ELR (cell line): Measurements from ENCODE around the gene TRIM27.
A peak's percentile ranks its signal among the peaks of the same experiment; 100 is the strongest.
"Not testable (repeated sequence)": the region's sequence is repeated elsewhere in the genome, so short reads cannot be mapped to it uniquely, and the experiment has no call there.

Source experiments
- DNase-seq: peaks from one replicate; pipeline ENCODE4 v3.0.0-alpha.2; 2015; ENCODE audit warnings: low read depth

Gene TRIM27

GRCh38 chr6:28941684-28942448 is 18.1 kb upstream of the TRIM27 start:
- DNase-seq: no peak

GRCh38 chr6:28940858-28941683 is 17.3 kb upstream of the TRIM27 start:
- DNase-seq: peak; percentile 89

GRCh38 chr6:28940294-28940857 is 16.6 kb upstream of the TRIM27 start:
- DNase-seq: no peak

DNA sequence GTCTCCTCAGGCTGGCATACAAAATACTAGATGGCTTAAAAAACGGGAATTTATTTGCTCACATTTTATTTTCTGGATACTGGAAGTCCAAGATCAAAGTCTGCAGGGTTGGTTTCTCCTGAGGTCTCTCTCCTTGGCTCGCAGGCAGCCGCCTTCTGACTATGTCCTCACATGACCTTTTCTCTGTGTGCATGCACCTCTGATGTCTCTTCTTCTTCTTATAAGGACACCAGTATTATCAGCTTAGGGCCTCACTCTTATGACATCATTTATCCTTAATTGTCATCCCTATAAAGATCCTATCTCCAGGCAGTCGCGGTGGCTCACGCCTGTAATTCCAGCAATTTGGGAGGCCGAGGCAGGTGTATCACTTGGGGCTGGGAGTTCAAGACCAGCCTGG is 9.3 kb upstream of the TRIM27 start:
- DNase-seq: no peak

DNA sequence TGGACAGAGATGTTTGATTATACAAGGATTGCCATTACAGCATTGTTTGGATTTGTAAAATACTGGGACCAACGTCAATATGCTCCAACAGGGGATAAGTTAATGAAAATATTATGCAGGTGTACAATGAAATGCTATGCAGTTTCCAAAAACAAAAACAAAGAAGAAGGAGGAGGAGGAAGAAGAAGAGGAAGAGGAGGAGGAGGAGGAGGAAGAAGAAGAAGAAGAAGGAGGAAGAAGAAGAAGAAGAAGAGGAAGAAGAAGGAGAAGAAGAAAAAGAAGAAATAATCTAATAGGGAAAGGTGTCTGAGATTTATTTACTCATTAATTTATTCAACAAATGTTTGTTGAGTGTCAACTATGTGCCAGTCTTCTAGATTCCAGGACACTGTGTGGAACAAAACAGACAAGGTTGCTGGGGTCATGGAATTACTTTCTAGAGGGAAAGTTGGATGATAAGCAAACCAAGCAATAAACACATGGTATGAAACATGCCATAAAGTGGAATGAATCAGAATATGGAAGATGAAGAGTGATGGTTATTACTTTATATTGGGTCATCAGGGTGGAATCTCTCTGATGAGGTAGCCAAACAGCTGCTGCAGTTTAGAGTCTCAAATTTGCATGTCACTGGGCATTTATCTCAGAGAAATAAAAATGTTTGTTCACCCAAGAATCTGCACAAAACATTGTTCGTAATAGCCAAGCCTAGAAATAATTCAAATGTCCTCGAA is 6.3 kb upstream of the TRIM27 start:
- no peak for DNase-seq

DNA sequence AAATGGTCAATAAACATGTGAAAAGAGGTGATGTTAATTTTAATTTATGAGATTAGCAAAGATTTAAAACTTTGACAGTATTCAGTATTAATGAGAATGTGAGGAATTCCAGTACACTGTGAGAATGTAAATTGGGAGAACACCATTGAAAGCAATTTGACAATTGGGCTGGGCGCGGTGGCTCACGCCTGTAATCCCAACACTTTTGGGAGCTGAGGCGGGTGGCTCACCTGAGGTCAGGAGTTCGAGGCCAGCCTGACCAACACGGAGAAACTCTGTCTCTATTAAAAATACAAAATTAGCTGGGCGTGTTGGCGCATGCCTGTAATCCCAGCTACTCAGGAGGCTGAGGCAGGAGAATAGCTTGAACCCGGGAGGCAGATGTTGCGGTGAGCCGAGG is 5.6 kb upstream of the TRIM27 start:
- not testable (repeated sequence) for DNase-seq

DNA sequence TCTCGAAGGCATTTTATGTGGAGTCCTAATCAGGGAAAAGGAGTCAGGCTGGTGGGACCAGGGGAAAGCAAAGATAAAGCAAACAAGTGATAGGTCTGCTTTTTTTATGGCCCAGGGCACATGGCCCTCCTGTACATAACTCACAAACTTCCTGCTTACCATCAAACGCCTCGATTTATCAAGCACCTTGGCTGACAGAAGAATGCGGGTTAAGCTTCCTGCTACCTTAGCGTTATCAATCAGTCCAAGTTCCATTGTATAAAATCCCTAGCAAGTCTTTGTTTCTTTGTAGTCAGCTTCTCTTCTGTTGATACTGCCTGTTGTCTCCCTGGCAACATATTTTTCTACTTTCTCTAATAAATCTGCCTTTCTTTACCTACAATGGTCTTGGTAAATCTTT is 4.1 kb upstream of the TRIM27 start:
- DNase-seq: no peak

DNA sequence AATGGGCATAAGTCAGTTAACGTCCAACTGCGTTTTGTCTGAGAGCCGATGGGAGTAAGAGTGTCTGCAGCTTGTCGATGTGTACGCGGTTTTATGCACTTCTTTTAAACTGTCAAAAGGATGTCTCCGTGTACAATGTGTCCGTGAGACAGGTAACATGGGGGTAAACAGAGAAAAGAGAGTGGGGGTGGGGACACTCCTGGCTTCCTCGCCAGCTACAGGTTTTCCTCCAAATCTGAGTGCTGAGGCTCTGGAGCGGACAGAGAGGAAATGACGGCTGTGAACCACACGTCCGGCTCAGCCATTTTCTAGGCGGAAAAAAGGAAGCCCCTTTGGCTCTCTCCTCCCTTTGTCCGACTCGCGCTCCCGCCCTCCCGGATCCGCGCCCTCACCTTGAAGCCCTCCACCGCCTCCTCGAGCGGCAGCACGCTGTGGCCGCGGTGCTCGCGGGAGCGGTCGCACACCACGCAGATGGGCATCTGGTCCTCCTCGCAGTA is 916 bp downstream of the TRIM27 start:
- DNase-seq: peak; percentile 68

DNA sequence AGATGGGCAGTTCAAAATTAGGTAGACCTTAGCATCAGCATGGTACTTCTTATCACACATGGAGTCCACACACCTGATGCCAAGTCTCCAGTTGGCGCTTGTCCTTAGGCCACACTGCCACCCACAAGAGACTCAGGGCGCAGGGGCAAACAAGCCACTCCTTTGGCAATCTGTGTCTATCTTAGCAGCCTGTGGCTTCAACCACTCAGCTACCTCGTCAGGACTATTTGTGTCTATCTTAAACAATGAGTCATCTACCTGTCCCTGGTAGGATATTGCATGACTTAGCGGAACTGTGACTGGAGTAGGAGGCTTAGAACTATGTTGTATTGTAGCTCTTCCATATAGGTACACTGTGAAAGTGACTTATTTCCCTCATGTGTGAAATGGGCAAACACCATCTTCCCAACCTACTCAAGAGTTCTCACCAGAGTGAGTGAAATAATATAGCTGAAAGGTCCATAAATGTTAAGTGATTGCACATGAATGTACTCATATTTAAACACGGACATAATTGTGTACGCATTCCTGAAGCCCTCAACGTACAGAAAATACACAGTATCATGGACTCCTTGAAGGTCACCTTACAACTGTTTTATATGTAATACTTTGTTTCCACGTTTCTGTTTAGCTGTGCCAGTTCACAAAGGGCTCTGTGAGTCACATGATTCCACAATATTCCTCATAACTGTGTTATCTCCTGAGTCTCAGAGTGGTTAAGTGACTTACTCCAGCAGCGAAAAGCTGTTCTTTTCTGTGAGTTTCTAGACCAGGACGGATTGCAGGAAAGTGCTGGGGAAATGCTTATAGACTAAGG is 1.6 kb downstream of the TRIM27 start:
- DNase-seq: peak; percentile 63

DNA sequence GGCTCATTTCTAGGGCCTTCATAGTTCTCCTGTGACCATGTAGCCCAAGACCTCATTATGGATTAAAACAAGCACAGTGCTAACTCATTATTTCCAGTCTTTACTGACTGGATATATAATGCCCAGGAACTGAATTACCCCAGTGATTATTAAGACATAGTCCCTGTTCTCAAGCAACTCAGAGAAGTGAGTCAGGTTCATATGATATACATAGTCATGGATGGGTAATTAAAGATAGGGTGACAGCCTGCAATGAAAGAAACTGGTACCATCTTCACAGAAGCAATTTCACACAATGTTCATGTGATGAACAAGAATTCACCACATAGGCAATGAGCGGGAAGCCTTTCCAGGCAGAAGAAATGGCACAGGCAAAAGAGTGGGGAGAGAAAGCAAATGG is 3.5 kb downstream of the TRIM27 start:
- DNase-seq: no peak

GRCh38 chr6:28914941-28915340 is 8.8 kb downstream of the TRIM27 start:
- DNase-seq: no peak

DNA sequence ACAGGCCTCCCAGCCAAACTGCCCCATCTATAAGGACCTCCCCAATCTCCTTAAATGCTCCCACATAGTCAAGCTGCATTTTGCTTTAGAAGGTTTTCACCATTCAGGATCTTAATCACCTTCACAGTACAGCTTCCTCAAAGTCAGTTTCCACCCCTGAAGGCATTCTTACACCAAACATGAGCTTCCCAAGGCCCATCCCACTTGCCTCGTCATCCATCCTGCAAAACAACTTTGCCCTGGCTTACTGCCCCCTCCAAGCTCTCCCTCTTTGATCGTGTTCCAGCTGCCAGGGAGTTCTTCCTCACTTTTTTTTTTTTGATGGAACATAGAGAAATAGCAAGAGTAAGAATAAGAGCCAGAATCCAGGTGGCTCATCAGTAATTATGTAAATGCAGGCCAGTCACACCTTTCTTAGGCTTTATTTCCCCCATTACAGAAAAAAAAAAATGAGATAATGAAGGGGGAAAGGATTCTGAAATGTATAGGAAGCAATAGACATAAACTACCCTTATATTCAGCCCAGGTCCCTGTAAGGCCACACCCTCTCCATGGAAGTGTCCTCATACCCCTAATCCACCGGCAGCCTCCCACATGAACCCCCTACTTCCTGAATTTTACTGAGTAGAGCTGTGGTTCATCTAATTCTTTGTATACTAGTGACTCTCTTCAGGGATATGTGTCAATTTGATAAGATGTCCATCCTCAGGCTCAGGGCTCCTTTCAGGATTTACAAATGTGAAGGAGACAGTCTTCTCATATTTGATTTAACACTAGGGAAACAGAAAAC is 12.7 kb downstream of the TRIM27 start:
- peak; percentile 39 for DNase-seq

GRCh38 chr6:28907394-28907793 is 16.4 kb downstream of the TRIM27 start:
- DNase-seq: peak; percentile 88

DNA sequence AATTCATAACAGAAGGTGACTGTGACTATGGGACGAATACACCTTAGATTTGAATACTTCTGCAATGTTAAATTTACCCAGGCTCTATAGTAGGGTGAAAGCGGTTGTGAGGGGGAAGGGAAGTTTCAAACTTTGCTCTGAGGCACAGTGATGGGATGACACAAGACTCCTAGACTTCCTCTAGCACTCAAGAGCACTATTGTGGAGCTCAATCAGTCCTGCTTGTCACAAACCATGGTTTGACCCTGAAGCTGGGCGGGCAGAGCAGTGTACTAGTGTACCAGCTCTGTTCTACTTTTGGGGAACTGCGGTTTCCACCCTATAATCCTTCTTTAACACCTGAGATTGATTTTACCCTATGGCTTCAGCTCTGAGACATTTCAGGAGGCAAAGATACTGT is 17.1 kb downstream of the TRIM27 start:
- DNase-seq: no peak

DNA sequence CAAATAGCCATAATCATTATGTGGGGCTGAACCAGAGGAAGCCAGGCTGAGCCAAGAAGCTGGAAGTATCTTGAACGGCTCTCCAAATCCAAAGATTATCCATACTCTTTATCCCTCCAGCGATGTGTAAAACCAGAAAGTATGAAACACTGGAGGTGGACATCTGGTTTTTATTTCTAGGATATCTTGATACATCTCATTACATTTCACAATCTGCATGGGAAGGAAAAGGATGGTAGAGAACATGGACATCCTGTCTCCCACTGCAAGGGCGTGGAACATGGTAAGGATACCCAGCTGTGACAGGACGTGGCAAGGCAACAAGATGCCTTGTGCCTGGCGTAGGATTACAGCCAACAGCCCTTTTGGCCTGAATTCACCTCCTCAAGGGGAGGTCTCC is 20.1 kb downstream of the TRIM27 start:
- no peak for DNase-seq

- DNase-seq: no peak
These were observed 22.0 kb downstream of the TRIM27 start for GRCh38 chr6:28901831-28902230.

GRCh38 chr6:28900577-28901256 is 23.1 kb downstream of the TRIM27 start:
- DNase-seq: no peak

GRCh38 chr6:28898710-28898965 is 25.1 kb downstream of the TRIM27 start:
- no peak for DNase-seq

- peak; percentile 7 for DNase-seq
These were observed 26.4 kb downstream of the TRIM27 start for GRCh38 chr6:28897369-28897745.
